ENCODE data around the gene CASS4.

The CASS4 gene

DNA sequence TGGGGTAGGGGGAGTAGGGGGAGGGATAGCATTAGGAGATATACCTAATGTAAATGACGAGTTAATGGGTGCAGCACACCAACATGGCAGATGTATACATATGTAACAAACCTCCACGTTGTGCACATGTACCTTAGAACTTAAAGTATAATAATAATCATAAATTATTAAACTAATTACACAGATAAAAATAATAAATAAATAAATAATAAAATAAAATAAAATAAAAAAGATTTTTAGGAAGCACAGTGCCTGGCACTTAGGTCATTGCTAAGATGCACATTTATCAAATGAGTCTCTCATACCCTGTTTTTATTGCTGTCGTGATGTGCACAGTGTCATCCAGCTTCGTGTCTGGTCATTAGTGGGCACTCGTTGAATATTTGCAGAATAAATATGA is 37.4 kb downstream of the CASS4 start:
- DNase-seq: no peak

DNA sequence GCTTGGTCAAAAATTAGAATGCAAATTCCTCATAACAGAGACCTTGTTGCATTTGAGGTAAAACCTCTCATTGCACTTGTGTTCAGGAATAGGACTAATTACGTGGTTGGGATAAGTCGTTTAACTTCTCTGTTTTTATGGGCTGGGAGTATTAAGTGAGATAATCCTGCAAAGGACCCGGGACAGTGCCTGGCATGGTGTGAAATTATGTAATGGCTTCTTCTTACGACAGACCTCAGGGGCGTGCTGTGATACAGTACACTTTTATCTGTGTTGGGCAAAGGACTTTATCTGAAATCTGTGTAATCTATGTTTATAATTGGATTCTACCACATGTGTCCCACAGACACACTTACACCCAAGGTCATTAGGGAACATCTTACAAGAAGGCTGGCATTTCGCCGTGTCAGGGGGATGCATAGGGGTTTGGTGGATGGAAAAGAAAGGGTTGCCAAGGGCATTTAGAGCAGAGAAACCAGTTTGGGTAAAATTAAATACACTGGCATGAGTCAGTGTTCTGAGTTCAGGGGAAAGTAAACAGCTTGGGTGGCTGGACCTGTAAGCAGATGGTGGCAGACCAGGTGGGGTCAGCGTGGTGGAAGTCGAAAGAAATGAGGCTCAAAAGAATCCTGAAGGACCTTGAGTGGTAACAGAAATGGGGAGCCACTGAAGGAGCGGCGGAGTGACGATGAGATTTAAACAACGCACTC is 39.2 kb downstream of the CASS4 start:
- DNase-seq: no peak

DNA sequence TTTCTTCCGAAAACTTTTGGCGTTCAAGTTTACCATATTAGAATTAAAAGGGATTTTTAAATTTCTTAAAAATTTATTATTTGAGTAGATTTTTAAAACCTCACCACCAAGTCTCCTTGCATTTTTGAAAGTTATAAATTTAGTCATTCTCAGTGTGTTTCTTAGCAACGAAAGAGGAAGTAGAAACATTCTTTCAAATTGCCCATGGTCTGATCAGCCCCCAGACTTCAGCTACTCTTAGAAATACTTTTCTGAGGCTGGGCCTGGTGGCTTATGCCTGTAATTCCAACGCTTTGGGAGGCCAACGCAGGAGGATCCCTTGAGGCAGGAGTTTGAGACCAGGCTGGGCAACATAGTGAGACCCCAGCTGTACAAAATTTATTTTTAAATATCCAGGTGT is 41.3 kb downstream of the CASS4 start:
- no peak for DNase-seq

DNA sequence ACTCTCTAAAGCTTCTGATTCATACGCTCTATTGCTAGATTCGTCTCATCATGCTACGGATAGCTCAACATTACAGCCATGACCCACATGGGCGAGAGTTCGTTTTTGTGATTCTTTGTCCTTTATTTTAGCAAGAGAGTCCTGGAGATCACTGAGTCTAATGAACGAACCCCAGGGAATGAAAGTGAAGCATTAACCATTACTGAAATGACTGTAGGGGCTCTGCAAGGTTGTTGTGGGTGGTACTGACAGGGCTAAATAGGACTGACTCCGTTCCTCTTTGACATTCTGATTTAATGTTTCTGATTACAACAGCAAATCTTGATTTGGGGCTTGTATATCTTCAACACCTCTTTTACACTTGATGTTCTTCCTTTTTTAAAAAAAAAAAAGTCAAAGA is 42.7 kb downstream of the CASS4 start:
- DNase-seq: no peak

DNA sequence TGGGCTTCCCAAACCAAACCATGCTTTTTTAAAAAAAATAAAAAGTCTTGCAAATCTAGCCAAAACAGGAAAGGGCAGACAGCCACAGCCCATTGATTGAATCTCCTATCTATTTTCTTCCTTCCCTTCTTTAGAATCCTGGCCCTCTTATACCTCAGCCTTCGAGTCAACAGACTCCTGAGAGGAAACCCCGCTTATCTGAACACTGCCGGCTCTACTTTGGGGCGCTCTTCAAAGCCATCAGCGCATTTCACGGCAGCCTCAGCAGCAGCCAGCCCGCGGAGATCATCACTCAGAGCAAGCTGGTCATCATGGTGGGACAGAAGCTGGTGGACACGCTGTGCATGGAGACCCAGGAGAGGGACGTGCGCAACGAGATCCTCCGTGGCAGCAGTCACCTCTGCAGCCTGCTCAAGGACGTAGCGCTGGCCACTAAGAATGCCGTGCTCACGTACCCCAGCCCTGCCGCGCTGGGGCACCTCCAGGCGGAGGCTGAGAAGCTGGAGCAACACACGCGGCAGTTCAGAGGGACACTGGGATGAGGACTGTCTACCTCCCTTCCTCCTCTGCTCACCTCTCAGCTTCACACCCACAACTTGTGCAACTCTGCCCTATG is 46.3 kb downstream of the CASS4 start:
- no peak for DNase-seq

DNA sequence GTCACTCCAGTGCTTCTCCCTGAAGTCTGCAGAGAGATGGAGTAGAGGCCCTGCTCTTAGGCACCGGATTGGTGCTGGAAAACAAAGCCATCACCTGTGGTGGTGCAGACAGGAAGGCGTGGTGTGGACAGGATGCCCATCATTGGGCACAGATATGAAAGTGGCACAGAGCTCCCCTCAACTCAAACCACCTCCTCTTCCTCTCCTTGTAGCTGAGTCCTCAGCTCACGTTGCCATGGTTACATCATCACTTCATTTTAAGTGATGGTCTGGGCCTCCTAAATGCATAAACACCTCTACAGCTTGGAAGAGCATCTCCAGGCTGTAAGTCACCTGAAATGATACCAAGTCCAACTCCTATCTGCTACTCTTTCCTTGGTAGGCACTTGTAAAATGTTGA is 48.4 kb downstream of the CASS4 start:
- no peak for DNase-seq

DNA sequence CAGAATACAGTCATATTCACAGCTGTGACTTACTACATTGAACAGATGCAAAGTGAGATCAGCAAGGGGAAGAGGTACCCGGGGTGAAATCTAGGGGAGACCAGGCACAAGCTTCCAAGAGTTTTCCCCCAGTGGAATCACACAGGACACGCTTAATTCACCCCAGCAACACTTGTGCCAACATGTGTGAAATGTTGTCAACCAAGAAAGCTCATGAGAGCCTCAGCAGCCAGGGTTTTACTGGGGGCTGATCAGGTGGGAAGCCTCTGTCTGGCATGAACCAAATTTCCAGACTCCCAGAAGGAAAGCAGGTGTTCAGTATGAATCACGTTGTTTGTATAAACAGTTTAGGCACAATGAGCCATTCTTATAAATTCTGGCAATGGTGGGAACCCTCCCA is 49.5 kb downstream of the CASS4 start:
- no peak for DNase-seq

DNA sequence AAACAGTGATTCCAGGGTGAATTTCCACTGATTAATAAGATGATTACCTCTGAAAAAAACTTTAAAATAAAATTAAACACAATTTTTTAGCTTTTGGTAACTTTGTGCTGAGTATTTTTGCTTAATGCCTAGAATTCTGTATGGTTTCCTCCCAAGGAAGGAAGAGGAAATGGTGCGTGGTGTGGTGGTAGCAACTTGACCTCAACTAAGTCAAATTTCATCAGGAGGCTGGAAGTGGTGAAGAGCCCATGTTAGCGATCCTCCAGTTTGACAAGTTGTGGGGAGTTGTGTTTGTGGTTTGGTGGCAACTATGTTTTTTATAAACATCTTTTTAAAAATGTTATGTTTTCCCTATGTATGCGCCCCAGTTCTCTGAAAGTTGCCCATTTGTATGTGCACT is 51.4 kb downstream of the CASS4 start:
- DNase-seq: no peak

DNA sequence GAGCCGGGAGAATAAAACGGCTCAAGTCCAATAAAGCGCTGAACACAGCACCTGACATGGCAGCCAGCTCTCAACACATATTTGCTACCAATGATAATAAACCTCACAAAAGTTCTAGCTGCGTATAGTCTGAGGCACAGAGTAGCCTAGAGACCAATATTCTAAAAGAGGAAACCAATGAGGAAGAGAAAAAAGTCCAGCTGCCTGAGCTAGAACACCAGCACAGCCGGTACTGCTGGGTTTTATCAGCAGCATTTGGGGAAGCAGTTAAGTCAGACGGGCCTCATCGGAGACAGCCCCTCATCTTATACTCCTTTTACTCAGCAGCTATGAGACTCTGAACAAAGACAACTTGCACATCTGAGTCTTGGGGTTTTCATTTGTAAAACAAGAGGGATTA is 53.9 kb downstream of the CASS4 start:
- DNase-seq: no peak

DNA sequence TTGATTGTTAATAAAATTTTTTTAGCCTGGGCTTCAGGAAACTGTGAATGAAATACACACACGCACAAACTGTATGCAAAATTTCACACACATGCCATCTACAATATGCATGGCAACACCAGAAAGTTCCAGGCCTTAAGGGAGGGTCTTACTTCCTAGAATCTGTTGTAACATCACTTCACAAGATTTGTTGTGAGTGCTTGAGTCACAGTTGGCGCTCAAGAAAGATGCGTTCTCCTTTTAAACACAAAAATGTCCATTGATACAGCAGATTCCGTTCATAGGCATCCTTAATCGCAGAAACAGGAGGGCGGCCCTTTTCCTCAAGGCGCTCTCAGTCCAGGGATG is 55.9 kb downstream of the CASS4 start:
- no peak for DNase-seq

DNA sequence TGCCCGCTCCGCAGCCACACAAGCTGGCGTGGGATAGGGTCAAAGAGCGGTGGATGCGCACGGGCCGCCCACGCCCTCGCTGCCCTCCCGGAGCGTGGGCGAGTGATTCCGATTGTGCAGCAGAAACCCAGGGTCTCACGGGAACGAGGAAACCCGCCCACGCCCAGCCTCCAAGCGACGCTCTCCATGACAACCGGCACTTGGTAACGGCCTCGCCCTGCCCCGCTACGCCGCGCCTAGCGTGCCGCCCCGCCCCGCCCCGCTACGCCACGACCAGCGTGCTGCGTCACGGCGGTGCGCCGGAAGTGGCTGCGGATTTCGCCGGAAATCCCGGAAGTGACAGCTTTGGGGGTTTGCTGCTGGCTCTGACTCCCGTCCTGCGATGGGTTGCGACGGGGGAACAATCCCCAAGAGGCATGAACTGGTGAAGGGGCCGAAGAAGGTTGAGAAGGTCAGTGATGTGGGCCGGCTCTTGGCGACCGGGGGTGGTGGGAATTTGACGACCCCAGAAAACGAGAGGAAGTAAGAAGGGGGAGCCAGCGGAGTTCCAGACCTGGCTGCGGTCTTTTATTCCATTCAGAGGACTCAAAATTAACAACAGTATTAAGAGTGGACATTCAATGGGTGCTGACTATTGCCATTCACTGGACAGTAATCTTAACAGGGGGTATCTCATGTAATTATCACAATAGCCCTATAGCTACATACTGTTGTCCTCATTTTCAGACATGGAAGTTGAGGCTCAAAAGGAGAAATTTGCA is 56.4 kb downstream of the CASS4 start, which contains the start of gene RTF2:
Gene RTF2, plus strand, starts transcription at position 312 of the 761 bp plus-strand sequence. Its CDS starts 71 bp downstream, at position 383.
- DNase-seq: peak; percentile 78

DNA sequence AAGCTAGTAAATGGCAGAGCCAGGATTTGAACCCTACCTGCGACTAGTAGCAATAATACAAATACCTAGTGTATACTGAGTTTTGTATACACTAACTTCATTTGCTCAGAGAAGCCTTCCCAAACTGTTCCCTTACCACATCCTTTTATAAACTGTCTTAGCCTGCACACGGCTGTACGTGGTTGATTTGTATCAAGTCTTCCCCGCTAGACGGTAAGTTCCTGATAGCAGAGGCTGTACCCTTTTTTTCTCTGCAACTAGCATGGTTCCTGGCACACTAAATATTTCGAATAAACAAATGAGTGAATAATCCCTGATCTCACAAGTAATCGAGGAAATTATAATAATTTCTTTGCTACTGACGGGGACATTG is 57.0 kb downstream of the CASS4 start:
- DNase-seq: no peak

DNA sequence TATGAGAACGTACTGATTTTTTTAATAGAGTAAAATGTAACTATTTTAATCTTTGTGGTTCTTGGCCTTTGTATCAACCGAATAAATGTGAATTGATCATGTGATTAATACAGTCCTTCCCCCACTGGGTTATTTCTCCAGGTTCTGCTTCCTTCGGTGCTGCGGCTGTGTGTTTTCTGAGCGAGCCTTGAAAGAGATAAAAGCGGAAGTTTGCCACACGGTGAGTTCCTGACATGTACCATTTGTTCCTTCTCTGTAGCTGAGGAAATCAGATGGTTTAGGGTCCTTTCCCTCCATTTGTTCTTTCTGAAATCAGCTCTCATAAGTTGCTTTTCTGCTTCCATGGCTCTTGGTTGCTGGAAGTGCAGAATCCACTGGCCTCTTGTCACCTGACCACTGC is 71.9 kb downstream of the CASS4 start:
- no peak for DNase-seq

DNA sequence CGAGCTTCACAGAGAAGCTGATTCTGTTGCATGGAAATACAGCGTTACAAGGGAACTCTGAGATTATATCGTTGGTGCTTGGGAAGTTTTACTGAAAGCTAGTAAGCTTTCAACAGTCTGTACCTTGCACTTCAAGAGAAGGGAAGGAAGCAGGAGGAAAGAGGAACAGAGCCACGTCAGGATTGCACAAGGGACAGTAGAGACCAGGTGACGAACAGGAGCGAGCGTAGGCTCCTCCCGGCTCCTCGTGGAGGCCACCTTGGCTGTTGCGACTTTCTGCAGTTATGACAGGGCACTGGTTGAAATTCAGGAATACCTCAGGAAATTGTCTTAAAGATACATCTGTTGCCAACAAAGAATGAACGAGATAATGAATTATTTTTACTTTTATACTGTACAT is 75.2 kb downstream of the CASS4 start:
- DNase-seq: no peak

DNA sequence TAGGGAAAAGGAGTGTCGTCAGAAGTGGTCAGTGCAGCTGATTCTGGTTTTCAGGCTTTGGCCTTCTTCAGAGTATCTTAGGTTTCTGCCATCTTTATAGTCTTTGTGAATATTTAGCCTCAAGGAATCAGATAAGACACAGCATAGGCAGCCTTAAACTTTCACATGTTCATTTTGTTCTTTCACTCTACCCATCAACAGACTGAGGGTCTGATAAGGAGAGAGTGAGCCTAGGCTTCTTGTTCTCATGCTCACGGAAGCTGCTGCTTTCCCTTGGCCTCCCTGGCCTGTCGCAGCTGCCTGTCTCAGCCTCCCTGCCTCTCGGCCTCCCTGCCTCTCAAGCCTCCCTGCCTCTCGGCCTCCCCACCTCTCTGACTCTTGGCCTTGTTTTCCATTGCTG is 76.5 kb downstream of the CASS4 start:
- DNase-seq: no peak

DNA sequence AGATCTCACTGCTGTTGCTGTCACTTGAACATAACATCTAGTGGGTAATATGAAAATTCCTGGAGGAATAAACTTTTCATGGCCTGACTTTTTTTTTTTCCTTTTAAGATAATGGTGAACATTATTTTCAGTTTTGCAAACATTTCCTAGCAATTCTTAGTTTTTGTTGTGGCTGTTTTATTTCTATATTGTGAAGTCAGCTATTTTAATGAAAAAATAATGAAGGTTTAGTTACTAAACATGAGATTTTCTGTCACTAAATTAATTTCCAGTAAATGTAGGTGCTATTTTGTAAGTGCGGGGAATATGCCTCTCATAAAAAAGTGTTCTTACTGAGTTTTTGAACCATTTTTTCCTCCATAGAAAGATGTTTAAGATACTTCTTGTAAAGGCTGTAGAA is 89.1 kb downstream of the CASS4 start:
- DNase-seq: no peak

DNA sequence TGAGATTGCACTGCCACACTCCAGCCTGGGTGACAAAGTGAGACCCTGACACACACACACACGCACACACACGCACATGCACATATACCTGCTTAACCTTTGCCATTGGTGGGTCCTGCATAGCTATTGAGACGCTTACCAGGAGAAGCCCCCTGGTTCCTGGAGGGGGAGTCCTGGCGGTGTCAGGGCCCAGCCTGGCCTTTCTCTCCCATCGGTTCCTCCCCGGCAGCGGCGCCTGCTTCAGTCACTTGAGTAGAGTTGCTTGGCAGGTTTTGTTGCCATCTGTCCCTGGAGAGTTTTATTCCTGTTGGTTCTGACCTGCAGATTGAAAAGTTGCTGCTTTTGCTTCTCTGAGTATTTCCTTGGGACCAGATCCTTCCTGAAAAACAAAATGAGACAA is 91.9 kb downstream of the CASS4 start:
- no peak for DNase-seq

DNA sequence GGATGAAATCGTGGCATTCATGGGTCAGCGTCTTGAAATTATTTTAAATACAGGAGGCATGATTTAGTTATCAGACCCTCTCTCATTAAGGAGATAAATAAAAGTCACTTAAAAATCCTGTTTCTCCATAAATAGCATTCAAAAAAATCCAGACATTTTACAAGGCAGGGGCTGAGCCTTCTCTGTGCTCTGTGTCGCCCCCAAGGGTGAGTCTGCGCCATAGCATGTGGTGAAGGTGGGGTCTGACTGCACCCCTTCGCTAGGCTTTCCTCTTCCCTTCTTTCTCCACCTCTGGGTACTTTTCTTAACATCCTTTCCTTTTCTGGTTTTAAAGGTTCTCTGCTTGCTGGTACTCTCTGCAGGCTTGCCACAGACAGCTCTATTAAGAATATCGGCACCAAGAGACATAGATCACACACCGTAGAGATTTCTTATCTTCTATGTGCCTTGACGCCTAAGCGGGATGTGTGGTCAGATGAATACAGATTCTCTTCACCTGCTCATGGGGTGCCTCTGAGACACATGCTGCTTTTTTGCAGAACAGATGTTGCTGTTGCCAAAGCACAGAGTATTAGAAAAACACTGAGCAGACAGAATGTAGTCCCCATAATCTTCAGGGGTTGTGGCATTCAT is 92.4 kb downstream of the CASS4 start:
- DNase-seq: no peak

DNA sequence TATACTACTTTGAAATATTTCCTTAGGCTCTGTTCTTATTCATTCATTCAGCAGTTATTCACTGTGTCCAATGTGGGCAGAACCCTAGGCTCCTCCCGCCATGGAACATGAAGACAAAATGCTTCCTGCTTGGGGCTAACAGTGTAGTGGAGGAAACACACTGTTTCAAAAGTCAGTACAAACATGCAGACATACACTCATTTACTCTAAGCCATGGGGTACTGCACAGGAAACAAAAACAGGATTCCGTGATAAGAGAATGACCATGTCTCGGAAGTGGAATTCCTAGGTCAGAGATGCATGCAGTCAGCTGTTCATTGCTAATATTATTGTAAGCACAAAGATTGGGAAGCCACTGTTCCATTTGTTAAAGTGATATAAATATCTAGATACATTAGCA is 94.0 kb downstream of the CASS4 start:
- DNase-seq: no peak
